GM06990 (cell line): ENCODE results near the gene MPV17L2.
A peak's percentile ranks its signal among the peaks of the same experiment; 100 is the strongest.

Experiments
- DNase-seq: peaks from one replicate; pipeline ENCODE4 v3.0.0-alpha.2; 2011; ENCODE audit not compliant: insufficient read length; ENCODE audit errors: extremely low read depth
- H3K27me3 ChIP-seq: replicated peaks from 2 replicates; pipeline ENCODE4 v1.6.0; 2011; ENCODE audit warnings: low read length; ENCODE audit not compliant: control insufficient read depth, insufficient read depth
- H3K36me3 ChIP-seq: 2 replicates; pipeline ENCODE4 v1.5.1; 2011; ENCODE audit warnings: low read length; ENCODE audit not compliant: control insufficient read depth, insufficient read depth
- H3K4me3 ChIP-seq: replicated peaks from 2 replicates; pipeline ENCODE4 v1.5.1; 2011; ENCODE audit warnings: low read depth, mild to moderate bottlenecking, control low read depth, low read length
- TF ChIP-seq, protein P1 (sequence below): IDR thresholded peaks from 2 replicates; pipeline ENCODE4 v1.5.1; 2011; ENCODE audit warnings: low read length, control low read depth, mild to moderate bottlenecking, inconsistent platforms; ENCODE audit not compliant: insufficient read depth, poor library complexity, severe bottlenecking

MPV17L2 gene

DNA sequence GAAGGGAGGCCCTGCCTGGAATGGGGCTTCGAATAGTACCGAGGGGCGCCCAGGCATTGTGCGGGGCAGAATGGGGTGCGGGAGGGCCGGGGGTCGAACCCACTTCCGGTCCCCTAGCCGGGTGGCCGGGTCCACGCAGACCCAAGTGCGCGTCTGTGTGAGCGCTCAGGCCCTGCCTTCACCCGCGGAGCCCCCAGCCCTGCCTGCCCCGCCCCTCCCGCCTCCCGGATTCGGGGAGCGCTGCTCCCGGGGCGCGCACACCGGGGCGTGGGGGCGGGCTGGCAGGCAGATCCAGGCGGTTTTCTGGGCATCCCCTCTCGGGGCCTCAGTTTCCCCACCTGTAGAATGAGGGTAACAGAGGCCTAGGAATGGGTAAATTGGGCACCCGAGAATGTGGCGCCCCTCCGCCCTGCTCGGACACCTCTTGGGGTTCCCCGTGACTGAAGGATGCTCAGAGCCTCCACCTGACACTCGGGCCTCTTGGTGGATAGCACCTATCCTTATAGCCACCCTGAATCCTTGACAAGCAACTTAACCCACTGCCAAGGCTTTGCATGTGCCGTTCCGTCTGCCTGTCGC, 39.4 kb upstream of the MPV17L2 start:
- H3K27me3 ChIP-seq, result no peaks in the 10 kb centered on the region
- TF ChIP-seq, protein P1, sequence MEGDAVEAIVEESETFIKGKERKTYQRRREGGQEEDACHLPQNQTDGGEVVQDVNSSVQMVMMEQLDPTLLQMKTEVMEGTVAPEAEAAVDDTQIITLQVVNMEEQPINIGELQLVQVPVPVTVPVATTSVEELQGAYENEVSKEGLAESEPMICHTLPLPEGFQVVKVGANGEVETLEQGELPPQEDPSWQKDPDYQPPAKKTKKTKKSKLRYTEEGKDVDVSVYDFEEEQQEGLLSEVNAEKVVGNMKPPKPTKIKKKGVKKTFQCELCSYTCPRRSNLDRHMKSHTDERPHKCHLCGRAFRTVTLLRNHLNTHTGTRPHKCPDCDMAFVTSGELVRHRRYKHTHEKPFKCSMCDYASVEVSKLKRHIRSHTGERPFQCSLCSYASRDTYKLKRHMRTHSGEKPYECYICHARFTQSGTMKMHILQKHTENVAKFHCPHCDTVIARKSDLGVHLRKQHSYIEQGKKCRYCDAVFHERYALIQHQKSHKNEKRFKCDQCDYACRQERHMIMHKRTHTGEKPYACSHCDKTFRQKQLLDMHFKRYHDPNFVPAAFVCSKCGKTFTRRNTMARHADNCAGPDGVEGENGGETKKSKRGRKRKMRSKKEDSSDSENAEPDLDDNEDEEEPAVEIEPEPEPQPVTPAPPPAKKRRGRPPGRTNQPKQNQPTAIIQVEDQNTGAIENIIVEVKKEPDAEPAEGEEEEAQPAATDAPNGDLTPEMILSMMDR, result no peak
- no peak for DNase-seq
- H3K36me3 ChIP-seq, result peaks cover 7% of the 10 kb centered on the region
- H3K4me3 ChIP-seq, result peak overlapping the region; percentile 89

DNA sequence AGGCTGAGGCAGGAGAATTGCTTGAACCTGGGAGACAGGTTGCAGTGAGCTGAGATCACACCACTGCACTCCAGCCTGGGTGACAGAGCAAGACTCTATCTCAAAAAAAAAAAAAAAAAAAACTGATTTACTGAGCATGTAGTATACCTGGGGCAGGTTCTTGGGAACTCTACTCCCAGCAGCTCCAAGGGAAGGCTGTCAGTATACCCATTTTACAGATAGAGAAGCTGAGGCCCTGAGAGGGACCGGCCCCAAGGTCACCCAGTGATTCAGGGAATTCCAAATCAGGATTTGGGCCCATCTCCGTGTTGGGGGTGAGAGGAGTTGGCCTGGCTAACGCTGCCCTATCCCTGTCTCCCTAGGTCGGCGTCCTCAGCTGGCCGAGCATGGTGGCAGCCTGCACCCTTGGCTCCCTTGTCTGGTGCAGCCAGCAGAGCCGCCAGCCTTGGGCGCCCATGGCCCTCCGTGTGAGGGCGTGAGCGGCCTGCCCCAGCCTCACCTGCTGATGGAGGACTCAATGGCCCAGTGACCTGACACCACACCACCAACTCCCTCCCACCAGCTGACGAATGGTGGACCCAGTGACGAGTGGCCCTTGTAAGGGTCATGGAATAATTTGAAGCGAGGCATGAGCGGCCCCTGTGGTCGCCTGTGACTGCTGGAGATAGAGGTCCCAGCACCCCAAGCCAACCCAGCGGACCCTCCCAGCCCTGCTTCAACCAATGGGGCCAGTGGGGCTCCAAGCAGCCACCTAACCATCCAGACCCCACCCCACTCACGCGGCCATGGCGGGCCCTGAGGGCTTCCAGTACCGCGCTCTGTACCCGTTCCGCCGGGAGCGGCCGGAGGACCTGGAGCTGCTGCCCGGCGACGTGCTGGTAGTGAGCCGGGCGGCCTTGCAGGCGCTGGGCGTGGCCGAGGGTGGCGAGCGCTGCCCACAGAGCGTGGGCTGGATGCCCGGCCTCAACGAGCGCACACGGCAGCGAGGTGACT, 37.6 kb upstream of the MPV17L2 start:
- Histone ChIP-seq H3K27me3 (no peaks in the 10 kb centered on the region), H3K4me3 (no peak overlapping the region), H3K36me3 (peaks cover 2% of the 10 kb centered on the region)
- no peak for DNase-seq
- TF ChIP-seq, protein P1, result no peak

DNA sequence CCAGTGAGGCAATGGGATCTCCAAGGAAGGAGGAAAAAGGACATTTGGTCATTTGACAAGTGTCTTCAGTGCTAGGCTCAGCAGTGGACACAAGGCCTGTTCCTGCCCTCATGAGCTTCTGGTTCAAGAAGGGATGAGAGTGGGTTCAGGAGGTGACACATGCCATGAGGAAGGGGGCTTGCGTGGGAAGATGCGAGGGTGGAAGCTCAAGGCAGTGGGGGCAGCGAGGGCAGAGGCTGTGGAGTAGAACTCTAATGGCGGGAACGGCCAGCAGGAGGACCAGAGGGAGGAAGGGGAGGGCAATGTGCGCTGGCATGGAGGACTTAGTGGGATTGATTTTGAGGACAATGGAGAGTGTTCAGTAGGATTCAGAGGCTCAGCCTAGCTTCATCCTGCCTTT, 36.8 kb upstream of the MPV17L2 start:
- H3K4me3 ChIP-seq, result no peak overlapping the region
- H3K36me3 ChIP-seq, result peaks cover 2% of the 10 kb centered on the region
- TF ChIP-seq, protein P1, result no peak
- no peak for DNase-seq
- H3K27me3 ChIP-seq, result no peaks in the 10 kb centered on the region

DNA sequence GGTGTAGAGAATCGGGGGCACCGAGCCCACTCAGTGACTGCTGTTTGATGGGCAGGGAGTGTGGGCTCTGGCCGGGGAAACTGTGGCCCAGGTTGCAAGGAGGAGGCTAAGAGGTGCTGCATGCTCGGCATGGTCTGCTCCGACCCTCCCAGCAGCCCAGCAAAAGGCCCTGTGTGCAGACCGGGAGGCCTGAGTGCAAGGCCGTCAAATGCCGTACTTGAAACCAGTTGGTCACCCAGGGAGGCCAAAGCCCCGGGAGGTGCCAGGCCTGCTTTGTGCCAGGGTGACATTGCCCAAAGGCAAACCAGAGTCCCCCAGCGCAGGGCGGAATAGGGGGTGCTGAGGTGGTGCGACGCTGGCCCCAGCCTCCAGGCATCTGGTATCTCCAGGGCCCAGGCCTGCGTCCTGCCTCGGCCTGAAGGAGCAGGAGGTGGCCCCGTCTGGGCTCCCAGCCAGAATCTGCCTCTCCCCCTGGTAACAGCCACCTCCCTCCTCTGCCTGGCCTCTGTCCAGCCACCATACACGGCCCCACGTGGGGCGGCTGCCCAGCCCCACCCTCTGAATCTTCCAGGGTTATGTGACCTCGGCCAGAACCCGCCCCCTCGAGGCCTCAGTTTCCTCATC, 36.1 kb upstream of the MPV17L2 start:
- Histone ChIP-seq H3K36me3 (peaks cover 4% of the 10 kb centered on the region), H3K27me3 (no peaks in the 10 kb centered on the region), H3K4me3 (no peak overlapping the region)
- DNase-seq, result no peak
- TF ChIP-seq, protein P1, result no peak

DNA sequence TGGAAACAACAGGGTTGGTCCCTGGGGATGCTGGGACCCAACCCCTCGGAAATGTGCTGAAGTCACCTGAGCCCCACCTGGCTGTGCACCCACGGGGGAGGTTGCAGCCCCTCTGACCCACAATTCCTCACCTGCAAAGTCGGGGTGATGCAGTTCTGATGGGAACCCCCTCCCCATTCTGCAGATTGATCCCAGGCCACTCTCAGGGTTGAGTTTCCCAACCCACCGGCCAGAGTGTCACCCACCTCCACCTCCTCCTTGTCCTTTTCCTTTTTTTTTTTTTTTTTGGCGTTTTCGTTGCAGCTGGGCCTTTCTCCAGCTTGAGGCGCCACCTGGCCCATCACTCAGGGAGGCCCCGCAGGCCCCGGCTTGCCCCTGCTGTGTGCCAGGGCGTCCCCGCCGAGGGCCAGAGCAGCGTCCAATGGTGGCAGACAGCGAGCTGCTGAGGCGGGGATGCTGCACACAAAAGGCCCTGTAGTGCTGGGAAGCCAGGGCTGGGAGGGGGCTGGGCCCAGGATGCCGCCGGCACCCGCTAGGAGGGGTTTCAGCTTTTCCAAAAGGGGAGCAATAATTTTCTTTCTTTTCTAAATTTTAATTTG, 35.5 kb upstream of the MPV17L2 start:
- Histone ChIP-seq H3K4me3 (no peak overlapping the region), H3K36me3 (peaks cover 8% of the 10 kb centered on the region), H3K27me3 (no peaks in the 10 kb centered on the region)
- no peak for DNase-seq
- TF ChIP-seq, protein P1, result no peak
